Measurements from ENCODE around the gene DHRS4L2.
"Not testable (repeated sequence)": the region's sequence is repeated elsewhere in the genome, so short reads cannot be mapped to it uniquely, and the experiment has no call there.

DHRS4L2 gene

DNA sequence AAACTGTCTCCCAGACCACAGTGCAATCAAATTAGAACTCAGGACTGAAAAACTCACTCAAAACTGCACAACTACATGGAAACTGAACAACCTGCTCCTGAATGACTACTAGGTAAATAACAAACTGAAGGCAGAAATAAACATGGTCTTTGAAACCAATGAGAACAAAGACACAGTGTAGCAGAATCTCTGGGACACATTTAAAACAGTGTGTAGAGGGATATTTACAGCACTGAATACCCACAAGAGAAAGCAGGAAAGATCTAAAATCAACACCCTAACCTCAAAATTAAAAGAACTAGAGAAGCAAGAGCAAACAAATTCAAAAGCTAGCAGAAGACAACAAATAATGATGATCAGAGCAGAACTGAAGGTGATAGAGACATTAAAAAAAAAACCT, 14.7 kb upstream of the DHRS4L2 start:
- not testable (repeated sequence) for DNase-seq

DNA sequence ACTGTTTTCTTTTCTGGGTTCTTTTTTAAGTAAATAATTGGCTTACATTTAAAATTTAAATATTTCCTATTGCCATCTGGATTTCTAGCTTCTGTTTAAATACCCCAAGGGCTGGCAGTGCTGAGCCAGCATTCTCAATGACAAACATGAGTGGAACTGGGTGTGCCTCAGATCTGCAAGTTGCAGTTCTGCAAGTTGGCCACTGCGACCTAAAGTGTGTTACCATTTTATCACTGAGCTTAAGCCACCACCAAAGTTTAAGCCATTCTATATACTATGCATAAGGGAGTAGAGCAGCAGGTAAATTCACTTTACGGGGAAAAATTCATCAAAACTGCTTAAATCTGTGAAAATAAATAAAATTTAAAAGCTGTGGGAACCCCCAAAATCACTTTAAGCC, 11.5 kb upstream of the DHRS4L2 start:
- not testable (repeated sequence) for DNase-seq

DNA sequence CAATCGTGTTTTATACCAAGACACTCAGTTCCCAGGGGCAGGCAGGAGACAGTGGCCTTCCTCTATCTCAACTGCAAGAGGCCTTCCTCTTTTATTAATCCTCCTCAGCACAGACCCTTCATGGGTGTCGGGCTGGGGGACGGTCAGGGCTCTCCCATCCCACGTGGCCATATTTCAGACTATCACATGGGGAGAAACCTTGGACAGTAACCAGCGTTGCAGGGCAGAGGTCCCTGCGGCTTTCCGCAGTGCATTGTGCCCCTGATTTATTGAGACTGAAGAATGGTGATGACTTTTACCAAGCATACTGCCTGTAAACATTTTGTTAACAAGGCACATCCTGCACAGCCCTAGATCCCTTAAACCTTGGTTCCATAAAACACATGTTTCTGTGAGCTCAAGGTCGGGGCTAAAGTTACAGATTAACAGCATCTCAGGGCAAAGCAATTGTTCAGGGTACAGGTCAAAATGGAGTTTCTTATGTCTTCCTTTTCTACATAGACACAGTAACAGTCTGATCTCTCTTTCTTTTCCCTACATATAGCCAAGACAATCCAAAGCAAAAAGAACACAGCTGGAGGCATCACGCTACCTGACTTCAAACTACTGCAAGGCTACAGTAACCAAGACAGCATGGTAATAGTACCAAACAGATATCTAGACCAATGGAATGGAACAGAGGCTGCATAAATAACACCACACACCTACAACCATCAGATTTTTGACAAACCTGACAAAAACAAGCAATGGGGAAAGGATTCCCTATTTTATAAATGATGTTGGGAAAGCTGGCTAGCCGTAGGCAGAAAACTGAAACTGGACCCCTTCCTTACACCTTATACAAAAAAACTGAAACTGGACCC, 6.5 kb upstream of the DHRS4L2 start:
- DNase-seq, result not testable (repeated sequence)

DNA sequence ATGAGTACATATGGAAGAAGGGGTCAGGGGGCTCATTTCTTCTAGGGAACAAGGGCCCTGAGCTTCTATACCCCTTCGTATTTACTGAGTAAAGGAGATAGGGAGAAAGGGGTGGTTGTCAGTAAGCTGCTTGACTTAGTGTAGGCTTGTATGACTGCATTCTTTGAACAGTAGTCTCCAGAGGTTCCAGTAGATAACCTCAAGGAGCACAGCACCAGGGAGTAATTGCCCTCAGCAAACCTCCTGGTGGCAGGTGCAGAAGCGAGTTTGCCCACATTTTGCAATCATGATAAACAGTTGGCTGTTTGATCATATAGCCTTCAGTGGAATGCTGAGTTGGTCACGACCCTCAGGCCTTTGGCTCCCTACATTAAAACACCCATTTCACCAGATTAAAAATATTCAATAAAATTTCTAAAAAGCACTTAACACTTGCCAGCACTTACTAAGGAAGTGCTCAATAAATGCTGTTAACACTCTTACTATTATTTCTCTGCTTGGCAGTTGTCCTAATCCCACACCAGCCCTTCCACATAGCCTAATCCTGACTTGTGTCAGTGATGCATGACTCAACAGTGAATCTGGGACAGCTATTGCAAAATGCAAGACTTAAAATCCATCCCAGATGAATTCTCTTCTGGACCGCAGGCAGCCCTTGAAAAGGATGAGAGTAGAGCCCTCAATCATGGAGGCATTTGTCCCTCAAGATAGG, 3.7 kb upstream of the DHRS4L2 start:
- no peak for DNase-seq

DNA sequence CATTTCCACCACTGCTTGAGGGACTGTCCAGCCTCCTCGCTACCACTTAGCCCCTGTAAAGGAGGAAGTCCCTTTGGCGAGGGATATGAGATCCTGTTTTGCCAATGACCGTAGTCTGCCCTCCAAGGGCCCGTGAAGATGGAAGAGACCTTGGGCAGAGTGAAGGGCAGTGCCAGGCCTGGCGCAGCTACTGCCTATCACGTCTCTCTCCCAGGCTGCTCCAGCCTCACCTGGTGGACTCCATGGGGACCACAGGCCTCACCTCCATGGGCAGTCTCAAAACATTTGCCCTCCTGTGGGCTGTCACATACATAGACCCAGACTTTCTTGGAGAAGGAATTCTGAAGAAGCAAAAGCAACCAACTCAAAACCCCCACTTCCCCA, 514 bp upstream of the DHRS4L2 start:
- DNase-seq, result not testable (repeated sequence)

DNA sequence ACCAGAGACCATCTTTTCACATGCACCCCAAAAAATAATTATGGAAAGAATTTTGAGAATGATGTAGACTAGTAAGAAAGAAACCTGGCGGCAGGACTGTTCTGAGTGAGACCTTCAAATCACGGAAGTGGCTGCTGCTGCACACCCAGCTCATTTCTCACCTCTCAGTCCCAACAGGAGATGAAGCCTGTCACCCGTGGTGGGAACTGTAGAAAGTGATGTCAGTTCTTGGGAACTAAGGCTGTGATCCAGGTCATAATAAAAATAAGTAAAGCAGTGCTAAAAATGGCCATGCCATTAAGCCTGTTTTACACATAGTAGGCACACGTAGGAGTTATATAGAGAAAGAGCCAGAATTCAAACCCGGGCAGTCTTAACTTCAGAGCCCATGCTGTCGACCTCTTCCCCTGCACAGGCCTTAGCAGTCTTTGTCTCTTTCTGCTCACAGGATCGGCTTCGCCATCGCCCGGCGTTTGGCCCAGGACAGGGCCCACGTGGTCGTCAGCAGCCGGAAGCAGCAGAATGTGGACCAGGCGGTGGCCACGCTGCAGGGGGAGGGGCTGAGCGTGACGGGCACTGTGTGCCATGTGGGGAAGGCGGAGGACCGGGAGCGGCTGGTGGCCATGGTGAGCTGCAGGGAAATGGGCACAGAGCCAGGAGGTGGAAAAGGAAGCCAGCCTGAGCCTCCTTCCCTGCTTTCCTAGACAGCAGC, 1.2 kb downstream of the DHRS4L2 start:
- peak; percentile 22 to 43 for DNase-seq

DNA sequence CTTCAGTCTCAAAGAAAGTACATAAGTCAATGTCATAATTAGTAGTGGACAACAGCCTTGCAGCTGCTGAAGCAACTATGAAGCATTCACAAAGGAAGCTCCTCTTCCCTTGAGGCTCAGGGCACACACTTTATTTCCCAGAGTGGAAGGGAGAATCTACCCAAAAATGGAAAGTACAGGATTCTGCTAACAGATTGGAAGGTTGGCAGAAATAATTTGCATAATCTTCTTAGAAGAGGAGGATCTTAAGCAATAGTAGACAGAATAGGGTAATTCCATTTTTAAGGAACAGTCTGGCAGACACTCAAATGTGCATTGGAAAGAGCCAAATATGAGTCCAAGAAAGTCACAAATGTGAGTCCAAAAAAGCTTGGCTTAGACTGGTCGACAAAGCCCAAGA, 2.2 kb downstream of the DHRS4L2 start:
- not testable (repeated sequence) for DNase-seq

DNA sequence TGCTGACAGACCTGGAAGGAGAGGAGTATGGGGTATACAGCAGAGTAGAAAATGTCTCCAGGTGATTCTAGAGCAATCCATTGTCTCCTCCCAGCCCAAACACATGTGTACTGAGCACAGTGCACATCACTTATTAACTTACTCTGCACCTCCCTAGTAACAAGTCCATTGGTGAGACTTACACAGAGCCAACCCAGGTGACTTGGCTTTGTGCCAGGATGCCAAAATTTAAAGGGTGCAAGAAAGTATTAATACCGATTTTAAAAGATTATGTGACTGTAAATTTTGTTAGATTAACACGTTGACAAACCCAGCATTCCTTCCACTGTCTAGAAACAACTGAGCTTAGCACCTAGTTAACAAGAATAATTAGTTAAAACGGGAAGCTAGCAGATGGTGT, 4.3 kb downstream of the DHRS4L2 start:
- DNase-seq, result not testable (repeated sequence)

DNA sequence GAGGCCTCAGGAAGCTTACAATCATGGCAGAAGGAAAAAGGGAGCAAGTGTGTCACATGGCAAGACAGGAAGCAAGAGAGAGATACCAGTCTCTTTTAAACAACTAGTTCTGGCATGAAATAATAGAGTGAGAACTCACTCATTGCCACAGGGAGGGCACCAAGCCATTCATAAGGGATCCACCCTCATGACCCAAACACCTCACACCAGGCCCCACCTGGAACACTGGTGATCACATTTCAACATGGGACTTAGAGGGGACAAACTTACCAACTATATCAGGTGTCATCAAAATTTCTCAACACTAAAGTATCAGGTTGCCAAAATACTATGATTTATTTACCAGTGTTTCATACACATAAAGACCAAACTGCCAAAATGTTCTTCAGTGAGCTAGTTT, 7.3 kb downstream of the DHRS4L2 start:
- not testable (repeated sequence) for DNase-seq

DNA sequence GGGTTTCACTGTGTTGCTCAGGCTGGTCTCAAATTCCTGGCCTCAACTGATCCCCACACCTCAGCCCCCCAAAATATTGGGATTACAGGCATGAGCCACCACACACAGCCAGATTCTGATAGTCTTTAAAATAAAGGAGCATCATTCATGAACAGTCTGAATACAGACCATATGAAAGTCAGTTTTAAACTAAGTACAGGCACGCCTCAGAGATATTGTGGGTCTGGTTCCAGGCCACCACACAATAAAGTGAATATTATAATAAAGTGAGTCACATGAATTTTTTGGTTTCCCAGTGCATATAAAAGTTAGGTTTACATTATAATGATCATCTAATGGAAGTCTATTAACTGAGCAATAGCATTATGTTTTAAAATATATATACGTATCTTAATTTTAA, 8.1 kb downstream of the DHRS4L2 start:
- not testable (repeated sequence) for DNase-seq

DNA sequence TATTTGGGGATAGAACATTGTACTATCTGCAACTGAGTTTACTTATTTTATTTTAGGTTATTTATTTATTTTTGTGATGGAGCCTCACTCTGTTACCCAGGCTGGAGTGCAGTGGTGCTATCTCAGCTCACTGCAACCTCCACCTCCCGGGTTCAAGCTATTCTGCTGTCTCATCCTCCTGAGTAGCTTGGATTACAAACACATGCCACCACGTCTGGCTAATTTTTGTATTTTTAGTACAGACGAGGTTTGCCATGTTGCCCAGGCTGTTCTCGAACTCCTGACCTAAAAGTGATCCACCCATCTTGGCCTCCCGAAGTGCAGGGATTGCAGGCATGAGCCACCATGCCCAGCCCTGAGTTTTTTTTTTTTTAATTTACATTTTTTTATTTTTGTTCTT, 10.9 kb downstream of the DHRS4L2 start:
- not testable (repeated sequence) for DNase-seq

DNA sequence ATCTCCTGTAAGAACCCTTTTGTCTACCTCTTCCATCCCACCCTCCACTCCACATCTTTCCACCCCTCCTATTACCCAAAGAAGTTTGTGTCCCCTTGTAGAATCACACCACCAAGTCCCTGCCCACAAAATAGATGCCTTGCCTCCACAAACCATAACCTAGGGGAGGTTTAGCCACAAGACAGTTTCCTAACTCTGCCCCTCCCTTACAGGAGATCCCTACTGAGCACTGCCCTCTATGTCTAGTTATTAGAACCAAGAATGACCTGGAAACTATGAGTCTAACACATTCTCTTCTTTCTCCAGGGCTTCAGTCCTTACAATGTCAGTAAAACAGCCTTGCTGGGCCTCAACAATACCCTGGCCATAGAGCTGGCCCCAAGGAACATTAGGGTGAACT, 12.3 kb downstream of the DHRS4L2 start:
- DNase-seq, result not testable (repeated sequence)

DNA sequence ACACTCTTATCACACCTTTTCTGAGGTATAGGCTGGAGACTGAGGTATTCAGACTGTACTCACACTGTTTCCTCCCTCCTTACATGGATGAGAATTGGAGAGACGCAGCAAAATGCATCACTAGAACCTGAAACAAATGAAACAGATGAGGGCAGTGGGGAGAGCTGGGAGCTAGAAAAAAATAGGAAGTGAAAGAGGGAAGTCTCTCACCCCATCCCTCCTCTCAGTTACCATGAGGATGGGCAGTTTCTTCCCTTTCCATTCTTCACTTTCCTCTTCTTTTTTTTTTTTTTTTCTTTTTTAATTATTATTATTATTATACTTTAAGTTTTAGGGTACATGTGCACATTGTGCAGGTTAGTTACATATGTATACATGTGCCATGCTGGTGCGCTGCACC, 12.9 kb downstream of the DHRS4L2 start:
- DNase-seq, result not testable (repeated sequence)

DNA sequence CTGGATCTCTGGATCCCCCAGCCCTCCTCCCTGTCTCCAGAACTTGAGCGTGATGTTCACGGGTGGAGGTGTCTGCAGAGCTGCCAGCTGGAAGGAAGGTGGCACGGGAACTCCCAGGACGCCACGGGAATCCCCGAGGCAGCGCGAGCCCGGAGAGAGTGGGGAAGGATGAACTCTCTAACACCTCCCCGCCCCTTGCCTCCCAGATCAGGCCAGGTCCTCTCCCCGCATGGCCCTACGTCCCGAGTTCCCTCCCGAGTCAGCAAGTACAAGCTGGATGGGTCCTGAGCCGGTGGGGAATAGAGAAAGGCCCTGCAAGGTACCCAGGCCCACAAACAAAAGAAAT, 17.7 kb downstream of the DHRS4L2 start:
- not testable (repeated sequence) for DNase-seq

DNA sequence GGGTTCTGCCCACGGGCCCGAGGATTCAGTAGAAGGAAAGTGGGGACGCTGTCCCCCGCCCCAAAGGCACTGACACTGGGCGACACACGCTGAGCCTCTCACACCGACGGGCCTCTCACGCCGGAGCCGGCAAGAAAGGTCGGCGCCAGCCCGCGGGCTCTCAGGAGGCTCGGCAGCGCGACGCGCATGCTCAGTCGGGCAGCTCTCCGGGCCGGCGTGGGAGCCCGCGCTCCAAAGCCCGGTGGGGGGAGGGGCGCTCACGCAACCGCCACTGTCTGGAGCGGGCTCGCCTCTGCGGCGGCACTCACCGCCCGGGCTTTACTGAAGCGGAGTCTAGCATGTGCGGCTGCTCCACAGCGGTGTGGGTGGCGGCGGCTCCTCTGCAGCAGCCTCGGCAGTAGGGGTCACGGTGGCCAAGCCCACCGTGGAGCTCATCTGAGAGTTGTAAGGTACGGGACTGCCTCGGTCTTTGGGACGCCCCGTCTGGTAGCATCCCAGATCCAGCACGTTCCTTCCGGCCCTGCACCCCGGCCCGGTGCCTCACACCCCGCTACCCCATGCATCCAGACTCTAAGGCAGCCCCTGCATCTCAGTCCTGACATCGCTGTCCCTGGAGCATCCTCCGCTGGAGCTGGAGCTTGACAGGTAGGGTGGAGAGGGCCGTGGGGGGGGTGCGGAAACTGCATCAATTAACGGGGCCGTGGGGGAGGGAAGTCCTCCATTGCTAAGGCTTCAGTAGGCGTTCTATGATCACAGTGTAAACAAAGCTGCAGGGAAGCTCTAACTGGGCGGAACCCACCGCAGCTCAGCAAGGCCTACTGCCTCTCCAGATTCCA, 18.3 kb downstream of the DHRS4L2 start:
- peak; percentile 58 to 65 for DNase-seq

DNA sequence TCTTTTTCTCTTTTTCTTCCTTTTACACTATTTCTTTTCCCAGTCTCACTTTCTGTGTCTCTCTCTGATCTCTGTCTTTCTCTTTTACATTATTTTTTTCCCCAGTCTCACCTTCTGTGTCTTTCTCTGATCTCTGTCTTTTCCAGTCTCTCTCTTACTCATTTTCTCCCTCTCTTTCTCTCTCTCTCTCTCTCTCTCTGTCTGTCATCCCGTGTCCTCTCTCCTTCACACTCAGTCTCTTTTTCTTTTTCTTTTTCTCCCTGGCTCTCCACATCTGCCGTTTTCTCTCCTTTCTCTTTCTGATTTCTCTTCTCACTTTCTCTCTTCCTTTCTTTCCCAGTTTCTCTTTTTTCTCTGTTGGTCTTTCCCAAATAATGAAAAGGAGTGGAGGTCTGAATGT, 22.3 kb downstream of the DHRS4L2 start:
- DNase-seq, result no peak

DNA sequence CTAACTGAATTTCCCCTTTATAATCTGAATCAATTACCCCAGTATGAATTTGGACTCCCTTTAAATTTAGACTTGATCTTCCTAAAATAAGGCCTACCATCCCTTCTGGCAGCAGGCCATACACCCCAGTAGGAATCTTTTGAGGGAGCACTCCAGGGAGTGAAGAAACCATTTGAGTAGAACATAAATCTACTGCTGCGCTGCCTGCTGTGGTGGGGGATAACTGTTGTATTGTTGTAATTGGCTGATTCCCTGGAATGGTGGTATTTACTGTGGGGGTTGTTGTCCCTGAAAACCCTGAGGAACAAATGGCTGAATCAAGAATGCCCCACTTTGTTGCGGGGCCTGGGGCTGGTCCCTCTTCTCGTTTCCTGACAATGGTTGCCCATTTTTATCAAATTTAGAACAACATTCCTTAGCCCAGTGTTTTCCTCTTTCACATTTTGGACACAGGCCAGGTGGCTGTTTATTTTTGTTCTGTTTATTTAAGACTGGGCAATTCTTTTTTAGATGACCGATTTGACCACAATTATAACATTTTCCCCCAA, 24.1 kb downstream of the DHRS4L2 start:
- DNase-seq, result not testable (repeated sequence)

DNA sequence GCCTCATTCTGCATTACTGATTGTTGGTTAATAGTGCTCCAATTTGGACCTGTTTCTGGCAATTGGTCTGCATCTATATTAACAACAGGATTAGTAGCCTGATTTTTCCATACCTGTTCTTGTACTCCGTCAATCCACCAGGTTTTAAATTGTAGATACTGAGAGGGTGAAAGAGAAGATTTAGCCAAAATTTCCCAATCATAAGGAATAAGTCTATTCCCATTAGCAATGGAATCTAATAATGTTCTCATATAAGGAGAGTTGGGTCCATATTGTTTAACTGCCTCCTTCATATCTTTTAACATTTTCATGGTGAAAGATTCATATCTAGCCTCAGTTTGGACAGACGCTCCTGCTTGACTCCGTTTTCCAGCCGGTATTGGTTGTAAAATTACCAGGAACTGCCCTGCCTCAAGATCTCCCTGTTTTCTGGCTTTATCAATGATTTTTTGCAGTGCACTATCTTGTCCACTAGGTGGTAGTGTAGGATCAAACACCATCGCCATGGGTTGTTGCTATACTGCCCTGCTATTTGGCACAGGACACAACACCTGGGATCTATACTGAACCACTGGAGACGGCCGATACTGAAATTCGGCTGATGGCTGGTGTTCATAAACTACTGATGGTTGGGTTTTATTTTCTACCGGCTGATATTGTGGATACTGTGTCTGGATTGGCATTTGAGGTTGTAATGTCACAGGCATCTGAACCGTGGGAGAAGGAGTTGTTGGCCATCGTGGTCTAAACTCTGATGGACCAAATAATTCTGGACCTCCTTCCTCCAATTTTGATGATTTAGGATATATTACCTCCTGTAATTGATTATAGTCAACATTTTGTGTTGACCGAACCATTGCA, 25.2 kb downstream of the DHRS4L2 start:
- DNase-seq, result peak; percentile 23 to 40

DNA sequence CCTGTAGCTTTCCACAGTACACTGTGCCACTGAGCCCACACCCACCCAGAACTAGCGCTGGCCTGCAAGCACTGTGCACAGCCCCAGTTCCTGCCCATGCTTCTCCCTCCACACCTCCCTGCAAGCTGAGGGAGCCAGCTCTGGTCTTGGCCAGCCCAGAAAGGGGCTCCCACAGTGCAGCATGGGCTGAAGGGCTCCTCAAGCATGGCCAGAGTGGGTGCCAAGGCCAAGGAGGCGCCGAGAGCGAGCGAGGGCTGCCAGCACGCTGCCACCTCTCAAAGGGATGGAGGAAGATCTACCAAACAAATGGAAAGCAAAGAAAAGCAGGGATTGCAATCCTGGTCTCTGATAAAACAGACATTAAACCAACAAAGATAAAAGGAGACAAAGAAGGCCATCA, 27.0 kb downstream of the DHRS4L2 start:
- DNase-seq, result not testable (repeated sequence)

DNA sequence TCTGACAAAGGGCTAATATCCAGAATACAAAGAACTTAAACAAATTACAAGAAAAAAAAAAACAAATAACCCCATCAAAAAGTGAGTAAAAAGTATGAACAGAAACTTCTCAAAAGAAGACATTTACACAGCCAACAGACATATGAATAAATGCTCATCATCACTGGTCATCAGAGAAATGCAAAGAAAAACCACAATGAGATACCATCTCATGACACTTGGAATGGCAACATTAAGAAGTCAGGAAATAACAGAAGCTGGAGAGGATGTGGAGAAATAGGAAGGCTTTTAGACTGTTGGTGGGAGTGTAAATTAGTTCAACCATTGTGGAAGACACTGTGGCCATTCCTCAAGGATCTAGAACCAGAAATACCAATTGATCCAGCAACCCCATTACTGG, 30.2 kb downstream of the DHRS4L2 start:
- DNase-seq, result not testable (repeated sequence)

DNA sequence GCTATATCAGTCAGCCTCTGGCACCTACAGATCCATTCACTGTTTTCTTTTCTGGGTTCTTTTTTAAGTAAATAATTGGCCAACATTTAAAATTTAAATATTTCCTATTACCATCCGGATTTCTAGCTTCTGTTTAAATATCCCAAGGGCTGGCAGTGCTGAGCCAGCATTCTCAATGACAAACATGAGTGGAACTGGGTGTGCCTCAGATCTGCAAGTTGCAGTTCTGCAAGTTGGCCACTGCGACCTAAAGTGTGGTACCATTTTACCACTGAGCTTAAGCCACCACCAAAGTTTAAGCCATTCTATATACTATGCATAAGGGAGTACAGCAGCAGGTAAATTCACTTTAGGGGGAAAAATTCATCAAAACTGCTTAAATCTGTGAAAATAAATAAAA, 31.2 kb downstream of the DHRS4L2 start:
- DNase-seq, result not testable (repeated sequence)
